Measurements from ENCODE around the gene FIZ1. TPM values are rescaled to one million over a fixed set of nuclear protein-coding genes. Genes with fewer than 3 reads are reported as not detected.

Gene FIZ1
- total RNA-seq, 1 experiment from 2014 or later = 21.5 TPM

DNA sequence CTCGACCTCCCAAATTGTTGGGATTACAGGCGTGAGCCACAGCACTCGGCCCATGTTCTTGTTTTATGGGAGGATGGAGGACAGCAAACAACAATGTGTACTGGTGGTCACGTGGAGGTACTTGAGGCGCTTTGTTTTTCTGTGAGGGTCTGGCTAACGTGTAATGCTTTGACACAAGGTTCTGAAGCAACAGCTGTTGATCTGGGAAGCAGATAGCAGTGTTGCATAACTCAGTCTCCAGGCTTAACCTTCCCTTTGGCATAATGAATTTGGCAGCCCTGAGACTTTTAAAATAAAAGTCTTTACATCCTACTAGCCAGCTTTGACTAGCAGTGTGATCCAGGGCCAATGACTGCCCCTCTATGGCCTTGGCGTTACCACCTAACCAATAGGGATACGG is 34.5 kb upstream of the FIZ1 start:
- H2AFZ ChIP-seq (ENCODE audit: low read length) = no peak overlapping the region
- 0 out of 2 replicates have a peak, but pooled peaks cover 2% of the 10 kb centered on the region for H3K4me1 ChIP-seq (ENCODE audit: insufficient read depth, low read length)
- no CpG with 5 or more reads among the region's 8 CpGs for WGBS (ENCODE audit: extremely low coverage, insufficient read length, low lambda C conversion rate)
- H3K9me3 ChIP-seq (ENCODE audit: control insufficient read depth, low read depth, low read length) = no peaks in the 10 kb centered on the region
- H3K79me1 ChIP-seq (ENCODE audit: insufficient read depth, low read depth, low read length, poor library complexity, severe bottlenecking) = peaks cover 6% of the 10 kb centered on the region
- no peaks in the 10 kb centered on the region; a peak in 1 of 5 replicates for H3K9me3 Mint-ChIP-seq
- peaks cover 10% of the 10 kb centered on the region; the same call in 1 of the 2 replicates for H3K79me2 ChIP-seq (ENCODE audit: insufficient read depth, low read length)
- H4K91ac ChIP-seq (ENCODE audit: insufficient read length, low read depth, low read length) = no peak overlapping the region
- TF ChIP-seq, protein P1, sequence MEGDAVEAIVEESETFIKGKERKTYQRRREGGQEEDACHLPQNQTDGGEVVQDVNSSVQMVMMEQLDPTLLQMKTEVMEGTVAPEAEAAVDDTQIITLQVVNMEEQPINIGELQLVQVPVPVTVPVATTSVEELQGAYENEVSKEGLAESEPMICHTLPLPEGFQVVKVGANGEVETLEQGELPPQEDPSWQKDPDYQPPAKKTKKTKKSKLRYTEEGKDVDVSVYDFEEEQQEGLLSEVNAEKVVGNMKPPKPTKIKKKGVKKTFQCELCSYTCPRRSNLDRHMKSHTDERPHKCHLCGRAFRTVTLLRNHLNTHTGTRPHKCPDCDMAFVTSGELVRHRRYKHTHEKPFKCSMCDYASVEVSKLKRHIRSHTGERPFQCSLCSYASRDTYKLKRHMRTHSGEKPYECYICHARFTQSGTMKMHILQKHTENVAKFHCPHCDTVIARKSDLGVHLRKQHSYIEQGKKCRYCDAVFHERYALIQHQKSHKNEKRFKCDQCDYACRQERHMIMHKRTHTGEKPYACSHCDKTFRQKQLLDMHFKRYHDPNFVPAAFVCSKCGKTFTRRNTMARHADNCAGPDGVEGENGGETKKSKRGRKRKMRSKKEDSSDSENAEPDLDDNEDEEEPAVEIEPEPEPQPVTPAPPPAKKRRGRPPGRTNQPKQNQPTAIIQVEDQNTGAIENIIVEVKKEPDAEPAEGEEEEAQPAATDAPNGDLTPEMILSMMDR (conservative IDR thresholded peaks at IDR 0.05) = no peak
- H4K20me1 ChIP-seq (ENCODE audit: control insufficient read depth, insufficient read depth, insufficient read length) = no peaks in the 10 kb centered on the region
- H3K56ac ChIP-seq (ENCODE audit: insufficient read length, low read depth, low read length) = no peak overlapping the region
- no peak overlapping the region for H2BK15ac ChIP-seq (ENCODE audit: low read depth, low read length)
- H3K14ac ChIP-seq (ENCODE audit: insufficient read depth, low read length) = no peak overlapping the region
- H3K18ac ChIP-seq (ENCODE audit: insufficient read length, low read depth, low read length) = no peak overlapping the region
- H3K27me3 ChIP-seq (ENCODE audit: insufficient read depth, low read length) = no peaks in the 10 kb centered on the region
- peaks cover 7% of the 10 kb centered on the region for H3K23me2 ChIP-seq (ENCODE audit: insufficient read length, low read depth, low read length, poor library complexity, severe bottlenecking)
- no peak overlapping the region for H3K4me2 ChIP-seq (ENCODE audit: insufficient read depth, insufficient read length, low read length)
- no peak overlapping the region for H2BK12ac ChIP-seq (ENCODE audit: insufficient read length, low read depth, low read length)
- DNase-seq = no peak
- no peak overlapping the region for H3K23ac ChIP-seq (ENCODE audit: insufficient read length, low read depth, low read length)
- H2AK5ac ChIP-seq (ENCODE audit: insufficient read length, low read length) = no peak overlapping the region
- no peak overlapping the region for H2BK5ac ChIP-seq (ENCODE audit: insufficient read length, low read length)
- no peak overlapping the region; a peak in 1 of 5 replicates for H3K4me3 Mint-ChIP-seq
- H3K4ac ChIP-seq (ENCODE audit: low read depth, low read length) = no peak overlapping the region
- H3T11ph ChIP-seq (ENCODE audit: low read length) = no peak overlapping the region
- H3K4me1 Mint-ChIP-seq = peaks cover 19 to 29% of the 10 kb centered on the region in 2 experiments
- H3K27me3 Mint-ChIP-seq (ENCODE audit: low read depth) = peaks cover 1% of the 10 kb centered on the region; the same call in 1 of the 2 replicates
- peaks cover 7 to 11% (median 11%) of the 10 kb centered on the region in 3 experiments for H3K36me3 Mint-ChIP-seq (ENCODE audit: insufficient read depth in 1 of 3, low read depth in 3 of 3)
- no peak overlapping the region for H2BK120ac ChIP-seq (ENCODE audit: low read depth, low read length, poor library complexity, severe bottlenecking)
- H3K27ac Mint-ChIP-seq = no peak overlapping the region
- no peak overlapping the region for H3K27ac ChIP-seq (ENCODE audit: insufficient read length, low read depth, low read length)
- H3K9ac ChIP-seq (ENCODE audit: extremely low read depth, insufficient read length, low read length) = no peak overlapping the region
- H4K5ac ChIP-seq (ENCODE audit: insufficient read length, low read depth, low read length) = no peak overlapping the region
- H4K8ac ChIP-seq (replicated peaks; ENCODE audit: insufficient read length, low read depth, low read length) = no peak overlapping the region
- no peak overlapping the region for H2BK20ac ChIP-seq (ENCODE audit: low read depth, low read length, poor library complexity, severe bottlenecking)
